SK-N-SH (cell line): ENCODE results near the gene UBE2D3. TPM values are rescaled to one million over a fixed set of nuclear protein-coding genes. Genes with fewer than 3 reads are reported as not detected.

Experiments used
- CTCF ChIA-PET: fragments of 300-600, 350-600 bp; formaldehyde crosslinking; extraction: SDS; loops from one replicate; lab custom pipeline; 2021; lab: Yijun Ruan, JAX
- POLR2A ChIA-PET: fragments of 350-600 bp; sonication (Branson Sonifier 250); formaldehyde crosslinking; extraction: SDS; loops from one replicate; lab custom pipeline; 2020; ENCODE audit warnings: antibody characterized with exemption, inconsistent platforms; lab: Yijun Ruan, JAX
- DNase-seq: peaks from one replicate; pipeline ENCODE4 v3.0.0; 2012
- H2AFZ ChIP-seq: fragments of 200-600 bp; sonication (generic); 2 replicates; pipeline ENCODE4 v1.8.1; 2016; ENCODE audit warnings: antibody characterized with exemption, mild to moderate bottlenecking, low read depth
- H3F3A ChIP-seq: fragments of 200-600 bp; sonication (generic); replicated peaks from 2 replicates; pipeline ENCODE3; 2016; ENCODE audit warnings: antibody characterized with exemption, mild to moderate bottlenecking; ENCODE audit not compliant: insufficient read depth
- H3K27ac ChIP-seq, 2 experiments: fragments of 200-500 bp in 1 of 2; fragments of 200-600 bp in 1 of 2; sonication (Bioruptor generic) in 1 of 2; sonication (generic), shearing (Covaris generic) in 1 of 2; 2 replicates each; pipeline versions ENCODE4 v1.5.1 to v1.6.1; 2014 to 2016; ENCODE audit warnings: low read depth in 2 of 2, inconsistent platforms in 1 of 2, low read length in 1 of 2, mild to moderate bottlenecking in 1 of 2, mixed read lengths in 1 of 2
- H3K27me3 ChIP-seq: fragments of 200-600 bp; sonication (generic), shearing (Covaris generic); 2 replicates; pipeline ENCODE4 v1.6.1; 2016; ENCODE audit warnings: mixed run types; ENCODE audit not compliant: insufficient read depth
- H3K36me3 ChIP-seq, 2 experiments: fragments of 200-500 bp in 1 of 2; fragments of 200-600 bp in 1 of 2; sonication (Bioruptor generic) in 1 of 2; sonication (generic) in 1 of 2; replicated peaks in 1 of 2; 2 replicates each; pipeline versions ENCODE3 to v1.5.1; 2014 to 2016; ENCODE audit warnings: low read length in 1 of 2, mild to moderate bottlenecking in 1 of 2; ENCODE audit not compliant: insufficient read depth in 2 of 2, control insufficient read depth in 1 of 2
- H3K4me1 ChIP-seq, 2 experiments: fragments of 200-500 bp in 1 of 2; fragments of 200-600 bp in 1 of 2; sonication (Bioruptor generic) in 1 of 2; sonication (generic), shearing (Covaris generic) in 1 of 2; 2 replicates each; pipeline versions ENCODE4 v1.5.1 to v1.6.1; 2014 to 2016; ENCODE audit warnings: low read depth in 1 of 2, low read length in 1 of 2, mixed run types in 1 of 2; ENCODE audit not compliant: insufficient read depth in 2 of 2, control insufficient read depth in 1 of 2
- H3K4me2 ChIP-seq: fragments of 200-600 bp; sonication (generic), shearing (Covaris generic); 2 replicates; pipeline ENCODE4 v1.6.1; 2017; ENCODE audit warnings: mixed run types
- H3K4me3 ChIP-seq, 2 experiments: fragments of 200-500 bp in 1 of 2; fragments of 200-600 bp in 1 of 2; sonication (Bioruptor generic) in 1 of 2; sonication (generic), shearing (Covaris generic) in 1 of 2; 2 replicates each; pipeline versions ENCODE4 v1.5.1 to v1.8.1; 2014 to 2016; ENCODE audit warnings: low read depth in 2 of 2, inconsistent platforms in 1 of 2, low read length in 1 of 2, mild to moderate bottlenecking in 1 of 2, mixed read lengths in 1 of 2, moderate library complexity in 1 of 2
- H3K79me2 ChIP-seq: fragments of 200-600 bp; sonication (generic); 2 replicates; pipeline ENCODE4 v1.8.1; 2017; ENCODE audit warnings: mild to moderate bottlenecking; ENCODE audit not compliant: insufficient read depth
- H3K9ac ChIP-seq: fragments of 200-600 bp; sonication (generic); 2 replicates; pipeline ENCODE4 v1.6.1; 2017; ENCODE audit warnings: mixed run types
- H3K9me2 ChIP-seq: fragments of 200-600 bp; sonication (generic); 2 replicates; pipeline ENCODE4 v1.6.1; 2017; ENCODE audit warnings: mixed run types
- H3K9me3 ChIP-seq: fragments of 200-600 bp; sonication (generic); 2 replicates; pipeline ENCODE4 v1.6.1; 2017; ENCODE audit warnings: mixed run types, mild to moderate bottlenecking, moderate library complexity
- H4K20me1 ChIP-seq: fragments of 200-600 bp; sonication (generic); 2 replicates; pipeline ENCODE4 v1.6.1; 2017; ENCODE audit warnings: mild to moderate bottlenecking, mixed run types; ENCODE audit not compliant: insufficient read depth
- ELF1 ChIP-seq: IDR thresholded peaks from 2 replicates; pipeline ENCODE4 v1.4.0; 2012
- EZH2phosphoT487 ChIP-seq: fragments of 200-600 bp; sonication (generic); IDR thresholded peaks from 2 replicates; pipeline ENCODE4 v1.6.1; 2017; ENCODE audit warnings: low read depth, mixed run types, mild to moderate bottlenecking, antibody characterized with exemption, moderate library complexity, borderline replicate concordance
- FOSL2 ChIP-seq: IDR thresholded peaks from 2 replicates; pipeline ENCODE4 v1.4.0; 2012; ENCODE audit warnings: low read depth, mild to moderate bottlenecking, moderate library complexity, borderline replicate concordance
- FOXM1 ChIP-seq: IDR thresholded peaks from 2 replicates; pipeline ENCODE4 v1.4.0; 2012; ENCODE audit warnings: low read depth, mild to moderate bottlenecking
- MXI1 ChIP-seq: IDR thresholded peaks from 2 replicates; pipeline ENCODE4 v1.6.1; 2012; ENCODE audit warnings: mild to moderate bottlenecking, low read depth, low read length, improper control_type of control experiment
- RCOR1 ChIP-seq: fragments of 150-350 bp; IDR thresholded peaks from 2 replicates; pipeline ENCODE4 v1.6.1; 2017; ENCODE audit warnings: antibody characterized with exemption, low read length
- SMC3 ChIP-seq: IDR thresholded peaks from 2 replicates; pipeline ENCODE4 v1.6.1; 2012; ENCODE audit warnings: low read depth, low read length, improper control_type of control experiment
- TCF12 ChIP-seq: IDR thresholded peaks from 2 replicates; pipeline ENCODE4 v1.4.0; 2012
- TEAD4 ChIP-seq: IDR thresholded peaks from 2 replicates; pipeline ENCODE4 v1.4.0; 2012; ENCODE audit warnings: mild to moderate bottlenecking, borderline replicate concordance; ENCODE audit not compliant: insufficient read depth
- WGBS: methylation state at CpG from one replicate; pipeline ENCODE4 v1.1.6; 2017; ENCODE audit warnings: low lambda C conversion rate; 5-methylcytosine and 5-hydroxymethylcytosine counted together
- polyA plus RNA-seq, 3 experiments: library from polyadenylated mRNA; depleted of rRNA; stranded (reverse); fragments of >200 nt; gene quantifications; 2 replicates each; pipeline ENCODE4 v1.2.3, GENCODE V29; 2012
- TF ChIP-seq, protein P1 (sequence below): IDR thresholded peaks from 2 replicates; pipeline ENCODE4 v1.4.0; 2012; ENCODE audit warnings: low read depth, borderline replicate concordance
- TF ChIP-seq, protein P2 (sequence below): IDR thresholded peaks from 2 replicates; pipeline ENCODE4; 2012
- TF ChIP-seq, protein P3 (sequence below): fragments of 150-350 bp; IDR thresholded peaks from 2 replicates; pipeline ENCODE4 v1.6.1; 2016; ENCODE audit warnings: mild to moderate bottlenecking, low read depth, low read length
- TF ChIP-seq, protein P4 (sequence below): IDR thresholded peaks from 2 replicates; pipeline ENCODE4 v1.6.1; 2012; ENCODE audit warnings: mild to moderate bottlenecking, low read depth, low read length, moderate library complexity
- TF ChIP-seq, protein P5 (sequence below): fragments of 150-350 bp; IDR thresholded peaks from 2 replicates; pipeline ENCODE4 v1.6.1; 2017; ENCODE audit warnings: antibody characterized with exemption, low read length, low read depth, borderline replicate concordance

The UBE2D3 gene
- polyA plus RNA-seq, 1 of the 3 experiments (the other 2 are of a cell fraction) = 216 TPM

DNA sequence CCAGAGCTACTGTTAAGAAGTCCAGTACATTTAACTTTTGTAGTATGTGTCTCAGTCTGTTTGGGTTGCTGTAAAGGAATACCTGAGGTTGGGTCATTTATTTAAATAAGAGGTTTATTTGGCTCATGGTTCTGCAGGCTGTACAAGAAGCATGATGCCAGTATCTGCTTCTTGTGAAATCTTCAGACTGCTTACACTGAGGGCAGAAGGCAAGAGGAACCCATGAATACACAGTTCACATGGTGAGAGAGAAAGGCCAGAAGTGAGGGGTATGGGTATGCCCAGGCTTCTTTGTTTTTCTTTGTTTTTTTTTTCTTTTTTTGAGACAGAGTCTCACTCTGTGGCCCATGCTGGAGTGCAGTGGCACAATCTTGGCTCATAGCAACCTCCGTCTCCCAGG is 35.4 kb upstream of the UBE2D3 start:
- Histone ChIP-seq H3K79me2 (peaks cover 43% of the 10 kb centered on the region), H2AFZ (no peak overlapping the region), H3F3A (no peaks in the 10 kb centered on the region), H3K4me2 (no peak overlapping the region), H3K4me1 (peaks cover 2 to 9% of the 10 kb centered on the region in 2 experiments; a peak in 3 of 4 replicates), H3K27ac (no peak overlapping the region), H3K36me3 (peaks cover 2 to 7% of the 10 kb centered on the region in 2 experiments), H3K9ac (no peak overlapping the region), H3K9me2 (no peaks in the 10 kb centered on the region), H3K4me3 (no peak overlapping the region), H3K27me3 (no peaks in the 10 kb centered on the region), H3K9me3 (peaks cover 2% of the 10 kb centered on the region; the same call in 1 of the 2 replicates), H4K20me1 (no peaks in the 10 kb centered on the region)
- TF ChIP-seq, protein P1, sequence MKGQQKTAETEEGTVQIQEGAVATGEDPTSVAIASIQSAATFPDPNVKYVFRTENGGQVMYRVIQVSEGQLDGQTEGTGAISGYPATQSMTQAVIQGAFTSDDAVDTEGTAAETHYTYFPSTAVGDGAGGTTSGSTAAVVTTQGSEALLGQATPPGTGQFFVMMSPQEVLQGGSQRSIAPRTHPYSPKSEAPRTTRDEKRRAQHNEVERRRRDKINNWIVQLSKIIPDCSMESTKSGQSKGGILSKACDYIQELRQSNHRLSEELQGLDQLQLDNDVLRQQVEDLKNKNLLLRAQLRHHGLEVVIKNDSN = no peak
- TF ChIP-seq FOSL2 (no peak), FOXM1 (no peak), ELF1 (no peak), TCF12 (no peak), MXI1 (no peak), EZH2phosphoT487 (no peak), SMC3 (no peak), TEAD4 (no peak), RCOR1 (no peak)
- TF ChIP-seq, protein P2, sequence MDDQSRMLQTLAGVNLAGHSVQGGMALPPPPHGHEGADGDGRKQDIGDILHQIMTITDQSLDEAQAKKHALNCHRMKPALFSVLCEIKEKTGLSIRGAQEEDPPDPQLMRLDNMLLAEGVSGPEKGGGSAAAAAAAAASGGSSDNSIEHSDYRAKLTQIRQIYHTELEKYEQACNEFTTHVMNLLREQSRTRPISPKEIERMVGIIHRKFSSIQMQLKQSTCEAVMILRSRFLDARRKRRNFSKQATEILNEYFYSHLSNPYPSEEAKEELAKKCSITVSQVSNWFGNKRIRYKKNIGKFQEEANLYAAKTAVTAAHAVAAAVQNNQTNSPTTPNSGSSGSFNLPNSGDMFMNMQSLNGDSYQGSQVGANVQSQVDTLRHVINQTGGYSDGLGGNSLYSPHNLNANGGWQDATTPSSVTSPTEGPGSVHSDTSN = no peak
- TF ChIP-seq, protein P3, sequence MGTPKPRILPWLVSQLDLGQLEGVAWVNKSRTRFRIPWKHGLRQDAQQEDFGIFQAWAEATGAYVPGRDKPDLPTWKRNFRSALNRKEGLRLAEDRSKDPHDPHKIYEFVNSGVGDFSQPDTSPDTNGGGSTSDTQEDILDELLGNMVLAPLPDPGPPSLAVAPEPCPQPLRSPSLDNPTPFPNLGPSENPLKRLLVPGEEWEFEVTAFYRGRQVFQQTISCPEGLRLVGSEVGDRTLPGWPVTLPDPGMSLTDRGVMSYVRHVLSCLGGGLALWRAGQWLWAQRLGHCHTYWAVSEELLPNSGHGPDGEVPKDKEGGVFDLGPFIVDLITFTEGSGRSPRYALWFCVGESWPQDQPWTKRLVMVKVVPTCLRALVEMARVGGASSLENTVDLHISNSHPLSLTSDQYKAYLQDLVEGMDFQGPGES = no peak
- TF ChIP-seq, protein P4, sequence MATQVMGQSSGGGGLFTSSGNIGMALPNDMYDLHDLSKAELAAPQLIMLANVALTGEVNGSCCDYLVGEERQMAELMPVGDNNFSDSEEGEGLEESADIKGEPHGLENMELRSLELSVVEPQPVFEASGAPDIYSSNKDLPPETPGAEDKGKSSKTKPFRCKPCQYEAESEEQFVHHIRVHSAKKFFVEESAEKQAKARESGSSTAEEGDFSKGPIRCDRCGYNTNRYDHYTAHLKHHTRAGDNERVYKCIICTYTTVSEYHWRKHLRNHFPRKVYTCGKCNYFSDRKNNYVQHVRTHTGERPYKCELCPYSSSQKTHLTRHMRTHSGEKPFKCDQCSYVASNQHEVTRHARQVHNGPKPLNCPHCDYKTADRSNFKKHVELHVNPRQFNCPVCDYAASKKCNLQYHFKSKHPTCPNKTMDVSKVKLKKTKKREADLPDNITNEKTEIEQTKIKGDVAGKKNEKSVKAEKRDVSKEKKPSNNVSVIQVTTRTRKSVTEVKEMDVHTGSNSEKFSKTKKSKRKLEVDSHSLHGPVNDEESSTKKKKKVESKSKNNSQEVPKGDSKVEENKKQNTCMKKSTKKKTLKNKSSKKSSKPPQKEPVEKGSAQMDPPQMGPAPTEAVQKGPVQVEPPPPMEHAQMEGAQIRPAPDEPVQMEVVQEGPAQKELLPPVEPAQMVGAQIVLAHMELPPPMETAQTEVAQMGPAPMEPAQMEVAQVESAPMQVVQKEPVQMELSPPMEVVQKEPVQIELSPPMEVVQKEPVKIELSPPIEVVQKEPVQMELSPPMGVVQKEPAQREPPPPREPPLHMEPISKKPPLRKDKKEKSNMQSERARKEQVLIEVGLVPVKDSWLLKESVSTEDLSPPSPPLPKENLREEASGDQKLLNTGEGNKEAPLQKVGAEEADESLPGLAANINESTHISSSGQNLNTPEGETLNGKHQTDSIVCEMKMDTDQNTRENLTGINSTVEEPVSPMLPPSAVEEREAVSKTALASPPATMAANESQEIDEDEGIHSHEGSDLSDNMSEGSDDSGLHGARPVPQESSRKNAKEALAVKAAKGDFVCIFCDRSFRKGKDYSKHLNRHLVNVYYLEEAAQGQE = no peak
- TF ChIP-seq, protein P5, sequence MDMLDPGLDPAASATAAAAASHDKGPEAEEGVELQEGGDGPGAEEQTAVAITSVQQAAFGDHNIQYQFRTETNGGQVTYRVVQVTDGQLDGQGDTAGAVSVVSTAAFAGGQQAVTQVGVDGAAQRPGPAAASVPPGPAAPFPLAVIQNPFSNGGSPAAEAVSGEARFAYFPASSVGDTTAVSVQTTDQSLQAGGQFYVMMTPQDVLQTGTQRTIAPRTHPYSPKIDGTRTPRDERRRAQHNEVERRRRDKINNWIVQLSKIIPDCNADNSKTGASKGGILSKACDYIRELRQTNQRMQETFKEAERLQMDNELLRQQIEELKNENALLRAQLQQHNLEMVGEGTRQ = no peak
- ChIA-PET POLR2A (no interaction called here), CTCF (no interaction called here)
- 95% methylated on average over 1 of the region's 1 CpG for WGBS
- DNase-seq = no peak
